HCT116 (cell line): ENCODE data around the gene AVEN.

ENCODE experiments used
- CEBPB ChIP-seq: IDR thresholded peaks from 2 replicates; pipeline ENCODE4 v1.6.1; 2012; ENCODE audit warnings: low read depth
- CTCF ChIP-seq, 3 experiments: fragments of 200-600 bp in 1 of 3; sonication (generic) in 1 of 3; IDR thresholded peaks in 2 of 3; conservative IDR thresholded peaks in 1 of 3; 2 replicates each; pipeline ENCODE4 v1.5.1; 2012 to 2017; ENCODE audit warnings: low read depth in 2 of 3, low read length in 2 of 3, antibody characterized with exemption in 1 of 3, borderline replicate concordance in 1 of 3, control low read depth in 1 of 3, mild to moderate bottlenecking in 1 of 3, mixed read lengths in 1 of 3, mixed run types in 1 of 3, moderate library complexity in 1 of 3; ENCODE audit not compliant: insufficient read depth in 1 of 3
- EZH2 ChIP-seq: fragments of 200-600 bp; sonication (generic); IDR thresholded peaks from 2 replicates; pipeline ENCODE4 v1.6.1; 2017; ENCODE audit warnings: antibody characterized with exemption, mixed run types
- EZH2phosphoT487 ChIP-seq: fragments of 200-600 bp; IDR thresholded peaks from 2 replicates; pipeline ENCODE4 v1.6.1; 2018; ENCODE audit warnings: antibody characterized with exemption, borderline replicate concordance
- POLR2A ChIP-seq: IDR thresholded peaks from 2 replicates; pipeline ENCODE4 v1.7.0; 2011; ENCODE audit warnings: borderline replicate concordance; ENCODE audit not compliant: insufficient read depth, insufficient read length; ENCODE audit errors: extremely low read depth
- POLR2AphosphoS5 ChIP-seq: IDR thresholded peaks from 2 replicates; pipeline ENCODE4 v1.6.1; 2011; ENCODE audit warnings: mild to moderate bottlenecking, low read depth, low read length, moderate library complexity
- RAD21 ChIP-seq: IDR thresholded peaks from 2 replicates; pipeline ENCODE4 v1.6.1; 2012; ENCODE audit warnings: low read depth, mild to moderate bottlenecking
- SRF ChIP-seq: IDR thresholded peaks from 2 replicates; pipeline ENCODE4 v1.6.1; 2012; ENCODE audit warnings: low read depth
- YY1 ChIP-seq: IDR thresholded peaks from 2 replicates; pipeline ENCODE4 v1.6.1; 2011; ENCODE audit warnings: low read length, low read depth, moderate library complexity, mild to moderate bottlenecking; ENCODE audit not compliant: insufficient replicate concordance; ENCODE audit errors: extremely low read depth
- ZBTB33 ChIP-seq: IDR thresholded peaks from 2 replicates; pipeline ENCODE4 v1.6.1; 2011; ENCODE audit warnings: mild to moderate bottlenecking, low read length, moderate library complexity; ENCODE audit not compliant: insufficient replicate concordance; ENCODE audit errors: extremely low read depth

- TF ChIP-seq CTCF (IDR thresholded peaks at IDR 0.05 in 2 of 3, conservative IDR thresholded peaks at IDR 0.05 in 1 of 3; ENCODE audit: borderline replicate concordance in 1 of 3, insufficient read depth in 1 of 3, low read depth in 2 of 3, low read length in 2 of 3): no peak
- no peak for TF ChIP-seq YY1
- no peak for TF ChIP-seq POLR2AphosphoS5
- no peak for TF ChIP-seq SRF
- TF ChIP-seq EZH2: no peak
- TF ChIP-seq RAD21: no peak
- no peak for TF ChIP-seq POLR2A
- TF ChIP-seq ZBTB33: no peak
- TF ChIP-seq CEBPB: no peak
- no peak for TF ChIP-seq EZH2phosphoT487
These were observed 70.2 kb downstream of the AVEN start for GRCh38 chr15:33968821-33969220.
